Trophoblast cell (in vitro differentiated cells and primary cell): Measurements from ENCODE around the gene MYZAP.
A peak's percentile ranks its signal among the peaks of the same experiment; 100 is the strongest.

Source experiments
- DNase-seq, 2 donors: peaks; one replicate each; pipeline ENCODE4 v3.0.0-alpha.2; 2016
- H2AFZ ChIP-seq: 2 replicates; pipeline ENCODE4 v1.6.1; 2013; ENCODE audit warnings: low read length, moderate library complexity, mild to moderate bottlenecking; ENCODE audit not compliant: insufficient read depth, poor library complexity
- H2AK5ac ChIP-seq: 2 replicates; pipeline ENCODE4 v1.6.1; 2013; ENCODE audit warnings: mild to moderate bottlenecking, low read length
- H2BK120ac ChIP-seq: 2 replicates; pipeline ENCODE4 v1.6.1; 2013; ENCODE audit warnings: low read length, mild to moderate bottlenecking, moderate library complexity; ENCODE audit not compliant: insufficient read depth, poor library complexity
- H2BK12ac ChIP-seq: 2 replicates; pipeline ENCODE4 v1.6.1; 2013; ENCODE audit warnings: mild to moderate bottlenecking, low read length, moderate library complexity
- H2BK5ac ChIP-seq: 2 replicates; pipeline ENCODE4 v1.6.1; 2013; ENCODE audit warnings: low read length, low read depth, moderate library complexity, mild to moderate bottlenecking; ENCODE audit not compliant: poor library complexity
- H3K14ac ChIP-seq: 2 replicates; pipeline ENCODE4 v1.6.1; 2013; ENCODE audit warnings: mild to moderate bottlenecking, low read length
- H3K18ac ChIP-seq: 2 replicates; pipeline ENCODE4 v1.6.1; 2013; ENCODE audit warnings: mild to moderate bottlenecking, low read length
- H3K23ac ChIP-seq: 2 replicates; pipeline ENCODE4 v1.6.1; 2013; ENCODE audit warnings: low read length
- H3K27ac ChIP-seq: 2 replicates; pipeline ENCODE4 v1.5.1; 2013; ENCODE audit warnings: low read depth, mild to moderate bottlenecking, inconsistent platforms, low read length, moderate library complexity
- H3K27me3 ChIP-seq: 2 replicates; pipeline ENCODE4 v1.6.1; 2013; ENCODE audit warnings: inconsistent platforms, mild to moderate bottlenecking, low read length, moderate library complexity; ENCODE audit not compliant: insufficient read depth
- H3K36me3 ChIP-seq, 2 experiments: 1 replicate in 1 of 2; 2 replicates in 1 of 2; pipeline ENCODE4 v1.6.1; 2013; ENCODE audit warnings: low read length in 2 of 2, mild to moderate bottlenecking in 2 of 2, moderate library complexity in 1 of 2; ENCODE audit not compliant: insufficient read depth in 2 of 2, control insufficient read depth in 1 of 2
- H3K4ac ChIP-seq: 2 replicates; pipeline ENCODE4 v1.6.1; 2013; ENCODE audit warnings: low read depth, mild to moderate bottlenecking, low read length, moderate library complexity
- H3K4me1 ChIP-seq, 2 experiments: 1 replicate in 1 of 2; 2 replicates in 1 of 2; pipeline ENCODE4 v1.6.1; 2013; ENCODE audit warnings: low read length in 2 of 2, mild to moderate bottlenecking in 2 of 2, moderate library complexity in 1 of 2; ENCODE audit not compliant: insufficient read depth in 2 of 2, control insufficient read depth in 1 of 2
- H3K4me2 ChIP-seq: 2 replicates; pipeline ENCODE4 v1.6.1; 2013; ENCODE audit warnings: inconsistent platforms, mild to moderate bottlenecking, low read length, moderate library complexity
- H3K4me3 ChIP-seq: 2 replicates; pipeline ENCODE4 v1.5.1; 2013; ENCODE audit warnings: mild to moderate bottlenecking, low read depth, low read length, inconsistent platforms
- H3K79me1 ChIP-seq: one replicate; pipeline ENCODE4 v1.6.1; 2013; ENCODE audit warnings: low read length
- H3K79me2 ChIP-seq: 2 replicates; pipeline ENCODE4 v1.6.1; 2013; ENCODE audit warnings: low read length, mild to moderate bottlenecking; ENCODE audit not compliant: control insufficient read depth, insufficient read depth, poor library complexity
- H3K9ac ChIP-seq: 2 replicates; pipeline ENCODE4 v1.6.1; 2013; ENCODE audit warnings: mild to moderate bottlenecking, low read length
- H3K9me3 ChIP-seq: 2 replicates; pipeline ENCODE4 v1.6.1; 2013; ENCODE audit warnings: low read depth, mild to moderate bottlenecking, control low read depth, inconsistent platforms, low read length; ENCODE audit not compliant: insufficient read depth
- H4K12ac ChIP-seq: 2 replicates; pipeline ENCODE4 v1.6.1; 2013; ENCODE audit warnings: low read depth, mild to moderate bottlenecking, low read length, moderate library complexity
- H4K8ac ChIP-seq: 2 replicates; pipeline ENCODE4 v1.6.1; 2013; ENCODE audit warnings: low read depth, mild to moderate bottlenecking, low read length, moderate library complexity
- H4K91ac ChIP-seq: one replicate; pipeline ENCODE4 v1.6.1; 2013; ENCODE audit warnings: low read depth, mild to moderate bottlenecking, low read length, moderate library complexity
- WGBS: extraction: QIAGEN DNeasy Blood & Tissue Kit; methylation state at CpG from one replicate; pipeline ENCODE4 v1.1.7; 2013; ENCODE audit warnings: missing lambda C conversion rate; ENCODE audit not compliant: insufficient read length, insufficient coverage; ENCODE audit errors: extremely low coverage; 5-methylcytosine and 5-hydroxymethylcytosine counted together

MYZAP gene

GRCh38 chr15:57547243-57547755, 44.4 kb upstream of the MYZAP start:
- Histone ChIP-seq H3K18ac (no peak overlapping the region), H2AFZ (no peak overlapping the region), H2AK5ac (no peak overlapping the region), H2BK5ac (no peak overlapping the region), H3K14ac (no peak overlapping the region), H3K4me3 (no peak overlapping the region), H3K27me3 (no peaks in the 10 kb centered on the region), H3K4me2 (no peak overlapping the region), H4K12ac (no peak overlapping the region), H3K4ac (no peak overlapping the region), H3K9me3 (peaks cover 2% of the 10 kb centered on the region), H3K79me1 (peaks cover 9% of the 10 kb centered on the region), H2BK120ac (no peak overlapping the region), H3K23ac (no peak overlapping the region), H4K8ac (no peak overlapping the region), H2BK12ac (no peak overlapping the region), H3K9ac (no peak overlapping the region), H3K36me3 (peaks cover 23 to 25% of the 10 kb centered on the region in 2 experiments), H3K79me2 (peaks cover 1% of the 10 kb centered on the region), H4K91ac (no peak overlapping the region), H3K4me1 (peaks cover 18 to 25% of the 10 kb centered on the region in 2 experiments), H3K27ac (no peak overlapping the region)
- DNase-seq, result no peak
- WGBS, result no CpG with 5 or more reads among the region's 11 CpGs

- H3K14ac ChIP-seq, result no peak overlapping the region
- H2BK12ac ChIP-seq, result no peak overlapping the region
- H3K4me1 ChIP-seq, result peaks cover 28 to 35% of the 10 kb centered on the region in 2 experiments
- H3K4me3 ChIP-seq, result no peak overlapping the region
- H3K27ac ChIP-seq, result no peak overlapping the region
- DNase-seq, result no peak
- no peak overlapping the region for H3K23ac ChIP-seq
- no peak overlapping the region for H2AK5ac ChIP-seq
- no peak overlapping the region for H3K4me2 ChIP-seq
- no peak overlapping the region for H2BK120ac ChIP-seq
- no peaks in the 10 kb centered on the region for H3K27me3 ChIP-seq
- H3K18ac ChIP-seq, result no peak overlapping the region
- H3K9ac ChIP-seq, result no peak overlapping the region
- H2BK5ac ChIP-seq, result no peak overlapping the region
- H3K9me3 ChIP-seq, result peaks cover 2% of the 10 kb centered on the region
- no peak overlapping the region for H4K8ac ChIP-seq
- no peak overlapping the region for H4K12ac ChIP-seq
- WGBS, result 100% methylated on average over 1 of the region's 2 CpGs
- H3K79me2 ChIP-seq, result peaks cover 1% of the 10 kb centered on the region
- no peak overlapping the region for H3K4ac ChIP-seq
- no peak overlapping the region for H2AFZ ChIP-seq
- H3K79me1 ChIP-seq, result peaks cover 15% of the 10 kb centered on the region
- no peak overlapping the region for H4K91ac ChIP-seq
- H3K36me3 ChIP-seq, result peaks cover 23 to 25% of the 10 kb centered on the region in 2 experiments
Measured at GRCh38 chr15:57548351-57548750, 43.4 kb upstream of the MYZAP start.

GRCh38 chr15:57548835-57549234, 42.9 kb upstream of the MYZAP start:
- Histone ChIP-seq H3K36me3 (peaks cover 23 to 28% of the 10 kb centered on the region in 2 experiments), H3K9me3 (peaks cover 2% of the 10 kb centered on the region), H3K18ac (no peak overlapping the region), H4K91ac (no peak overlapping the region), H3K14ac (no peak overlapping the region), H3K79me1 (peaks cover 15% of the 10 kb centered on the region), H2BK120ac (peak overlapping the region; percentile 15), H4K8ac (no peak overlapping the region), H2BK12ac (no peak overlapping the region), H3K23ac (no peak overlapping the region), H4K12ac (no peak overlapping the region), H3K4me3 (no peak overlapping the region), H2AK5ac (peak overlapping the region; percentile 42), H3K4me2 (no peak overlapping the region), H3K27ac (no peak overlapping the region), H2BK5ac (no peak overlapping the region), H3K9ac (no peak overlapping the region), H3K79me2 (peaks cover 1% of the 10 kb centered on the region), H2AFZ (no peak overlapping the region), H3K4ac (no peak overlapping the region), H3K4me1 (peaks cover 31 to 40% of the 10 kb centered on the region in 2 experiments), H3K27me3 (no peaks in the 10 kb centered on the region)
- no peak for DNase-seq
- WGBS, result no CpG with 5 or more reads among the region's 5 CpGs

- peaks cover 16 to 20% of the 10 kb centered on the region in 2 experiments for H3K36me3 ChIP-seq
- H3K79me1 ChIP-seq, result peaks cover 18% of the 10 kb centered on the region
- no peak overlapping the region for H3K18ac ChIP-seq
- no peak for DNase-seq
- no peak overlapping the region for H3K14ac ChIP-seq
- no CpG with 5 or more reads among the region's 6 CpGs for WGBS
- H3K9me3 ChIP-seq, result peaks cover 2% of the 10 kb centered on the region
- no peak overlapping the region for H2AK5ac ChIP-seq
- H2BK5ac ChIP-seq, result no peak overlapping the region
- no peaks in the 10 kb centered on the region for H3K27me3 ChIP-seq
- no peak overlapping the region for H3K4ac ChIP-seq
- no peak overlapping the region for H4K91ac ChIP-seq
- H2BK120ac ChIP-seq, result no peak overlapping the region
- H3K9ac ChIP-seq, result no peak overlapping the region
- H4K12ac ChIP-seq, result no peak overlapping the region
- no peak overlapping the region for H4K8ac ChIP-seq
- H2BK12ac ChIP-seq, result no peak overlapping the region
- peaks cover 37 to 47% of the 10 kb centered on the region in 2 experiments for H3K4me1 ChIP-seq
- H3K79me2 ChIP-seq, result peaks cover 1% of the 10 kb centered on the region
- no peak overlapping the region for H3K23ac ChIP-seq
- H2AFZ ChIP-seq, result no peak overlapping the region
- no peak overlapping the region for H3K4me3 ChIP-seq
- H3K27ac ChIP-seq, result no peak overlapping the region
- no peak overlapping the region for H3K4me2 ChIP-seq
Measured at GRCh38 chr15:57549935-57550334, 41.8 kb upstream of the MYZAP start.
